K562 (cell line): ENCODE data around the gene IQCE. TPM values are rescaled to one million over a fixed set of nuclear protein-coding genes. Genes with fewer than 3 reads are reported as not detected.
A peak's percentile ranks its signal among the peaks of the same experiment; 100 is the strongest.

Experiments
- GABPB2 ChIP-seq: fragments of 250-450 bp; sonication (Bioruptor Pico); conservative IDR thresholded peaks from 2 replicates; pipeline ENCODE4 v1.5.1; 2021; ENCODE audit warnings: mild to moderate bottlenecking
- POLR2G ChIP-seq: fragments of 200-400 bp; formaldehyde crosslinking; IDR thresholded peaks from 2 replicates; pipeline ENCODE4 v1.6.1; 2017; ENCODE audit warnings: low read depth, mild to moderate bottlenecking, antibody characterized with exemption, low read length, moderate library complexity
- polyA plus RNA-seq, 8 experiments: library from polyadenylated mRNA; depleted of rRNA in 4 of 8; stranded (reverse) in 5 of 8; unstranded in 3 of 8; fragments of >200 nt; fragmentation: Nextera tagmentation in 2 of 8; fragmentation: Illumina TruSeq in 1 of 8; extraction: Ambion mirVana in 2 of 8; extraction: Trizol in 1 of 8; gene quantifications; 2 replicates each; pipeline versions ENCODE4 v1.2.1 to v1.2.3, GENCODE V29; 2011 to 2014; ENCODE audit warnings: inconsistent platforms in 1 of 8, missing spikeins in 1 of 8
- total RNA-seq, 7 experiments: library from RNA; depleted of rRNA in 6 of 7; stranded (reverse); fragments of >200 nt in 6 of 7; fragmentation: Illumina TruSeq in 2 of 7; extraction: Trizol in 2 of 7; gene quantifications; 2 replicates each; pipeline versions ENCODE4 v1.2.1 to v1.2.3, GENCODE V29; 2011 to 2021; ENCODE audit warnings: low replicate concordance in 1 of 7
- TF ChIP-seq, protein P1 (sequence below), 3 experiments: IDR thresholded peaks in 2 of 3; conservative IDR thresholded peaks in 1 of 3; 2 replicates each; pipeline ENCODE4 v1.5.1; 2011 to 2012; ENCODE audit warnings: low read length in 3 of 3, mild to moderate bottlenecking in 3 of 3, control low read depth in 2 of 3, improper control_type of control experiment in 1 of 3, inconsistent platforms in 1 of 3, low read depth in 1 of 3, mixed read lengths in 1 of 3, moderate library complexity in 1 of 3; ENCODE audit not compliant: insufficient read depth in 2 of 3
- TF ChIP-seq, protein P2 (sequence below): fragments of 450-650 bp; IDR thresholded peaks from 2 replicates; pipeline ENCODE4 v1.7.1; 2018; ENCODE audit warnings: mild to moderate bottlenecking, low read depth; ENCODE audit not compliant: partially characterized antibody

The IQCE gene
- total and polyA plus RNA-seq, 9 of the 15 experiments (the other 6 are each of a cell fraction or from before 2014, with no cell fraction given) = 0.18 to 8.5 (median 4.2) TPM

DNA sequence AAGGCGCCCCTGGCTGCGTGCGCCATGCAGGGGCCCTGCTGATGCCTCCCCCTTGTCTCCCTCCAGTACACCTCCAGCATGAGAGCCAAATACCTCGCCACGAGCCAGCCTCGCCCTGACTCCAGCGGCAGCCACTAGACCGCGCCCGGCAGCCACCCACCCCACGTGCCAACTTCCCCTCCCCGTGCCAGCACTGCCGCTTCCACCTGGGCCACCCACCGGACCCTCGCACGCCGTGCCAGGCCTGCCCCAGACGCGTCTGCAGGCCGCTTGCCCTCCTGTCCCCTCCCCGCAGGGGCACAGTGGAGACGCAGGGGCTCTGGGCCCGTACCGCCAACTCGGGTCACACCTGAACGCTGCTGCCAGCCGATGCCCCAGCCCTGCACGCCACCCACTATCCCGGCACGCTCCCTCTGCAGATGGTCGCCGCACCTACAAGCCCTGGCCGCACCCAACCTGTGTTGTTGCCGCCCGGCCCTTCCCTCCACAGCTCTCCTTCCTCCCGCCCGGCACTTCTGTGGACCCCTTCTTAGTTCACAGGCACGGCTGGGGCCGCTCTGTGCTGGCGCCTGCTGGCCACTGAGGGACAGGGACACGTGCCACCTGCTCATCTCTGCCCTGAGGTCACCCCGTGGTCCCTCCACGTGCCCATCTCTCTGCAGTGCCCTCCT, 103.0 kb downstream of the IQCE start (continued):
- TF ChIP-seq, protein P1, sequence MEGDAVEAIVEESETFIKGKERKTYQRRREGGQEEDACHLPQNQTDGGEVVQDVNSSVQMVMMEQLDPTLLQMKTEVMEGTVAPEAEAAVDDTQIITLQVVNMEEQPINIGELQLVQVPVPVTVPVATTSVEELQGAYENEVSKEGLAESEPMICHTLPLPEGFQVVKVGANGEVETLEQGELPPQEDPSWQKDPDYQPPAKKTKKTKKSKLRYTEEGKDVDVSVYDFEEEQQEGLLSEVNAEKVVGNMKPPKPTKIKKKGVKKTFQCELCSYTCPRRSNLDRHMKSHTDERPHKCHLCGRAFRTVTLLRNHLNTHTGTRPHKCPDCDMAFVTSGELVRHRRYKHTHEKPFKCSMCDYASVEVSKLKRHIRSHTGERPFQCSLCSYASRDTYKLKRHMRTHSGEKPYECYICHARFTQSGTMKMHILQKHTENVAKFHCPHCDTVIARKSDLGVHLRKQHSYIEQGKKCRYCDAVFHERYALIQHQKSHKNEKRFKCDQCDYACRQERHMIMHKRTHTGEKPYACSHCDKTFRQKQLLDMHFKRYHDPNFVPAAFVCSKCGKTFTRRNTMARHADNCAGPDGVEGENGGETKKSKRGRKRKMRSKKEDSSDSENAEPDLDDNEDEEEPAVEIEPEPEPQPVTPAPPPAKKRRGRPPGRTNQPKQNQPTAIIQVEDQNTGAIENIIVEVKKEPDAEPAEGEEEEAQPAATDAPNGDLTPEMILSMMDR (IDR thresholded peaks at IDR 0.05 in 2 of 3, conservative IDR thresholded peaks at IDR 0.05 in 1 of 3; ENCODE audit: insufficient read depth in 2 of 3, low read depth in 1 of 3, low read length in 3 of 3) = peak; percentile 1 to 26 (median 23); a peak in 2 of 6 replicates
- TF ChIP-seq, protein P2, sequence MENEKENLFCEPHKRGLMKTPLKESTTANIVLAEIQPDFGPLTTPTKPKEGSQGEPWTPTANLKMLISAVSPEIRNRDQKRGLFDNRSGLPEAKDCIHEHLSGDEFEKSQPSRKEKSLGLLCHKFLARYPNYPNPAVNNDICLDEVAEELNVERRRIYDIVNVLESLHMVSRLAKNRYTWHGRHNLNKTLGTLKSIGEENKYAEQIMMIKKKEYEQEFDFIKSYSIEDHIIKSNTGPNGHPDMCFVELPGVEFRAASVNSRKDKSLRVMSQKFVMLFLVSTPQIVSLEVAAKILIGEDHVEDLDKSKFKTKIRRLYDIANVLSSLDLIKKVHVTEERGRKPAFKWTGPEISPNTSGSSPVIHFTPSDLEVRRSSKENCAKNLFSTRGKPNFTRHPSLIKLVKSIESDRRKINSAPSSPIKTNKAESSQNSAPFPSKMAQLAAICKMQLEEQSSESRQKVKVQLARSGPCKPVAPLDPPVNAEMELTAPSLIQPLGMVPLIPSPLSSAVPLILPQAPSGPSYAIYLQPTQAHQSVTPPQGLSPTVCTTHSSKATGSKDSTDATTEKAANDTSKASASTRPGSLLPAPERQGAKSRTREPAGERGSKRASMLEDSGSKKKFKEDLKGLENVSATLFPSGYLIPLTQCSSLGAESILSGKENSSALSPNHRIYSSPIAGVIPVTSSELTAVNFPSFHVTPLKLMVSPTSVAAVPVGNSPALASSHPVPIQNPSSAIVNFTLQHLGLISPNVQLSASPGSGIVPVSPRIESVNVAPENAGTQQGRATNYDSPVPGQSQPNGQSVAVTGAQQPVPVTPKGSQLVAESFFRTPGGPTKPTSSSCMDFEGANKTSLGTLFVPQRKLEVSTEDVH = no peak
- TF ChIP-seq GABPB2 (CRISPR knock-in tag) (no peak), POLR2G (0 out of 2 replicates have a peak, but pooled peaks have one; percentile 0)
